SK-N-SH treated with all-trans-retinoic acid at 6 μM for 48 hours (cell line): ENCODE measurements around the gene TSHZ2.

ENCODE experiments used
- ARNTL ChIP-seq: fragments of 450-650 bp; formaldehyde crosslinking; IDR thresholded peaks from 2 replicates; pipeline ENCODE4 v1.5.0; 2020; ENCODE audit warnings: low read depth, mild to moderate bottlenecking, moderate library complexity, borderline replicate concordance
- OSR1 ChIP-seq: fragments of 250-450 bp; sonication (Bioruptor Pico); IDR thresholded peaks from 2 replicates; pipeline ENCODE4 v1.8.0; 2022; ENCODE audit warnings: moderate library complexity, mild to moderate bottlenecking, inconsistent platforms
- PPARA ChIP-seq: fragments of 250-450 bp; sonication (Bioruptor Pico); IDR thresholded peaks from 2 replicates; pipeline ENCODE4 v1.5.0; 2020; ENCODE audit warnings: mild to moderate bottlenecking, borderline replicate concordance
- RARB ChIP-seq: fragments of 250-450 bp; sonication (Bioruptor Pico); IDR thresholded peaks from 2 replicates; pipeline ENCODE4 v1.8.0; 2021; ENCODE audit warnings: mild to moderate bottlenecking, moderate library complexity
- TCF4 ChIP-seq: fragments of 250-450 bp; sonication (Bioruptor Pico); IDR thresholded peaks from 2 replicates; pipeline ENCODE4 v1.8.0; 2021; ENCODE audit warnings: mild to moderate bottlenecking, moderate library complexity, borderline replicate concordance
- ZC3H10 ChIP-seq: fragments of 250-450 bp; sonication (Bioruptor Pico); IDR thresholded peaks from 2 replicates; pipeline ENCODE4 v1.5.1; 2021; ENCODE audit warnings: mild to moderate bottlenecking, moderate library complexity
- ZFP3 ChIP-seq: fragments of 250-450 bp; sonication (Bioruptor Pico); IDR thresholded peaks from 2 replicates; pipeline ENCODE4 v1.5.0; 2020; ENCODE audit warnings: mild to moderate bottlenecking, moderate library complexity
- ZFP30 ChIP-seq: fragments of 450-650 bp; formaldehyde crosslinking; IDR thresholded peaks from 2 replicates; pipeline ENCODE4 v1.5.0; 2022; ENCODE audit warnings: mild to moderate bottlenecking, moderate library complexity
- ZNF565 ChIP-seq: fragments of 450-650 bp; formaldehyde crosslinking; conservative IDR thresholded peaks from 2 replicates; pipeline ENCODE4 v1.5.0; 2020; ENCODE audit warnings: low read depth, mild to moderate bottlenecking, moderate library complexity
- TF ChIP-seq, protein P1 (sequence below): fragments of 250-450 bp; sonication (Bioruptor Pico); IDR thresholded peaks from 2 replicates; pipeline ENCODE4 v1.8.0; 2020; ENCODE audit warnings: mild to moderate bottlenecking, moderate library complexity, borderline replicate concordance
- TF ChIP-seq, protein P2 (sequence below): fragments of 250-450 bp; sonication (Bioruptor Pico); IDR thresholded peaks from 2 replicates; pipeline ENCODE4 v1.5.0; 2020; ENCODE audit warnings: mild to moderate bottlenecking, moderate library complexity

DNA sequence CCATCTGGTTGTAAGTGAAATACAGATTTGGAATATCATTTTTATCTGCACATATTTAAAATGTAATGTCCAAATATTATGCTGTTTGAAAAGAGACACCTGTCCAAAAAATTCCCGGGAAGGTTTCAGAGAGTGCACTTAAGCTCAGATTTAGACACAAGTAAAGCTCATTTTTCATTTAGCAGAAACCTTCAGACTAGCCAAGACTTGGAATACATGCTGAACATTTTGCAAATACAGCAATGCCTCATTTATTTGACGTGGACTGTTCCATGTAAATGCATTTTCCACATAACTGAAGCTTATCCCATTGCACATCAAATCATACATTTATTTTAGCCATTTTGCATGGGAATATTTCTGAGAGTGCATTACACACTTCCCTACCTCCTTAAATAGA is 340.8 kb downstream of the TSHZ2 start:
- TF ChIP-seq ZFP3 = no peak
- no peak for TF ChIP-seq OSR1 (CRISPR knock-in tag)
- no peak for TF ChIP-seq ZFP30 (CRISPR knock-in tag)
- TF ChIP-seq RARB (CRISPR knock-in tag) = no peak
- TF ChIP-seq, protein P1, sequence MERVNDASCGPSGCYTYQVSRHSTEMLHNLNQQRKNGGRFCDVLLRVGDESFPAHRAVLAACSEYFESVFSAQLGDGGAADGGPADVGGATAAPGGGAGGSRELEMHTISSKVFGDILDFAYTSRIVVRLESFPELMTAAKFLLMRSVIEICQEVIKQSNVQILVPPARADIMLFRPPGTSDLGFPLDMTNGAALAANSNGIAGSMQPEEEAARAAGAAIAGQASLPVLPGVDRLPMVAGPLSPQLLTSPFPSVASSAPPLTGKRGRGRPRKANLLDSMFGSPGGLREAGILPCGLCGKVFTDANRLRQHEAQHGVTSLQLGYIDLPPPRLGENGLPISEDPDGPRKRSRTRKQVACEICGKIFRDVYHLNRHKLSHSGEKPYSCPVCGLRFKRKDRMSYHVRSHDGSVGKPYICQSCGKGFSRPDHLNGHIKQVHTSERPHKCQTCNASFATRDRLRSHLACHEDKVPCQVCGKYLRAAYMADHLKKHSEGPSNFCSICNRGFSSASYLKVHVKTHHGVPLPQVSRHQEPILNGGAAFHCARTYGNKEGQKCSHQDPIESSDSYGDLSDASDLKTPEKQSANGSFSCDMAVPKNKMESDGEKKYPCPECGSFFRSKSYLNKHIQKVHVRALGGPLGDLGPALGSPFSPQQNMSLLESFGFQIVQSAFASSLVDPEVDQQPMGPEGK (CRISPR knock-in tag) = no peak
- TF ChIP-seq, protein P2, sequence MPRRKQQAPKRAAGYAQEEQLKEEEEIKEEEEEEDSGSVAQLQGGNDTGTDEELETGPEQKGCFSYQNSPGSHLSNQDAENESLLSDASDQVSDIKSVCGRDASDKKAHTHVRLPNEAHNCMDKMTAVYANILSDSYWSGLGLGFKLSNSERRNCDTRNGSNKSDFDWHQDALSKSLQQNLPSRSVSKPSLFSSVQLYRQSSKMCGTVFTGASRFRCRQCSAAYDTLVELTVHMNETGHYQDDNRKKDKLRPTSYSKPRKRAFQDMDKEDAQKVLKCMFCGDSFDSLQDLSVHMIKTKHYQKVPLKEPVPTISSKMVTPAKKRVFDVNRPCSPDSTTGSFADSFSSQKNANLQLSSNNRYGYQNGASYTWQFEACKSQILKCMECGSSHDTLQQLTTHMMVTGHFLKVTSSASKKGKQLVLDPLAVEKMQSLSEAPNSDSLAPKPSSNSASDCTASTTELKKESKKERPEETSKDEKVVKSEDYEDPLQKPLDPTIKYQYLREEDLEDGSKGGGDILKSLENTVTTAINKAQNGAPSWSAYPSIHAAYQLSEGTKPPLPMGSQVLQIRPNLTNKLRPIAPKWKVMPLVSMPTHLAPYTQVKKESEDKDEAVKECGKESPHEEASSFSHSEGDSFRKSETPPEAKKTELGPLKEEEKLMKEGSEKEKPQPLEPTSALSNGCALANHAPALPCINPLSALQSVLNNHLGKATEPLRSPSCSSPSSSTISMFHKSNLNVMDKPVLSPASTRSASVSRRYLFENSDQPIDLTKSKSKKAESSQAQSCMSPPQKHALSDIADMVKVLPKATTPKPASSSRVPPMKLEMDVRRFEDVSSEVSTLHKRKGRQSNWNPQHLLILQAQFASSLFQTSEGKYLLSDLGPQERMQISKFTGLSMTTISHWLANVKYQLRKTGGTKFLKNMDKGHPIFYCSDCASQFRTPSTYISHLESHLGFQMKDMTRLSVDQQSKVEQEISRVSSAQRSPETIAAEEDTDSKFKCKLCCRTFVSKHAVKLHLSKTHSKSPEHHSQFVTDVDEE (CRISPR knock-in tag) = no peak
- no peak for TF ChIP-seq ARNTL (CRISPR knock-in tag)
- TF ChIP-seq ZC3H10 = no peak
- TF ChIP-seq PPARA = no peak
- no peak for TF ChIP-seq ZNF565 (CRISPR knock-in tag)
- no peak for TF ChIP-seq TCF4 (CRISPR knock-in tag)
